GM23338 (cell line): Measurements from ENCODE around the gene SLC40A1. TPM values are rescaled to one million over a fixed set of nuclear protein-coding genes. Genes with fewer than 3 reads are reported as not detected.

Experiments used
- ATAC-seq: fragments of 200-7000 bp; cut with Tn5 transposase; 3 replicates; pipeline ENCODE4 v1.9.1; 2020
- DNase-seq: peaks from one replicate; pipeline ENCODE4 v3.0.0-alpha.2; 2015; ENCODE audit warnings: low spot score
- H2AFZ ChIP-seq: fragments of 200-600 bp; sonication (generic); 2 replicates; pipeline ENCODE4 v1.8.0; 2016; ENCODE audit warnings: antibody characterized with exemption, mild to moderate bottlenecking, moderate library complexity
- H3F3A ChIP-seq: fragments of 200-600 bp; sonication (generic); replicated peaks from 2 replicates; pipeline ENCODE4 v1.8.0; 2017; ENCODE audit warnings: antibody characterized with exemption, mixed run types, low read depth
- H3K27ac ChIP-seq: fragments of 200-600 bp; sonication (generic); 2 replicates; pipeline ENCODE4 v1.6.1; 2016; ENCODE audit warnings: low read depth
- H3K27me3 ChIP-seq: fragments of 200-600 bp; sonication (generic); 2 replicates; pipeline ENCODE4 v1.8.0; 2016; ENCODE audit warnings: mild to moderate bottlenecking, mixed run types, moderate library complexity; ENCODE audit not compliant: insufficient read depth
- H3K36me3 ChIP-seq: fragments of 200-600 bp; sonication (generic); 2 replicates; pipeline ENCODE4 v1.8.0; 2016; ENCODE audit warnings: mild to moderate bottlenecking; ENCODE audit not compliant: insufficient read depth
- H3K4me1 ChIP-seq: fragments of 200-600 bp; sonication (generic); 2 replicates; pipeline ENCODE4 v1.8.0; 2016; ENCODE audit warnings: mild to moderate bottlenecking, moderate library complexity; ENCODE audit not compliant: insufficient read depth
- H3K4me2 ChIP-seq: fragments of 200-600 bp; sonication (generic); 2 replicates; pipeline ENCODE4 v1.7.1; 2017; ENCODE audit warnings: mixed run types
- H3K4me3 ChIP-seq: fragments of 200-600 bp; sonication (generic); 2 replicates; pipeline ENCODE4 v1.6.1; 2016; ENCODE audit warnings: mixed run types
- H3K79me2 ChIP-seq: fragments of 200-600 bp; sonication (generic); replicated peaks from 2 replicates; pipeline ENCODE4 v1.8.0; 2017; ENCODE audit warnings: mild to moderate bottlenecking; ENCODE audit not compliant: insufficient read depth
- H3K9me2 ChIP-seq: fragments of 200-600 bp; sonication (generic); 2 replicates; pipeline ENCODE4 v1.8.0; 2017; ENCODE audit not compliant: insufficient read depth
- H4K20me1 ChIP-seq: fragments of 200-600 bp; sonication (generic); replicated peaks from 2 replicates; pipeline ENCODE4 v1.8.0; 2017; ENCODE audit warnings: mild to moderate bottlenecking; ENCODE audit not compliant: insufficient read depth
- H3K27ac Mint-ChIP-seq: 2 replicates; pipeline ENCODE4 v1.8.0; 2020; ENCODE audit warnings: inconsistent platforms, mild to moderate bottlenecking, moderate library complexity, mixed read lengths
- H3K27me3 Mint-ChIP-seq: 3 replicates; pipeline ENCODE4 v1.8.0; 2022; ENCODE audit warnings: low read depth, mild to moderate bottlenecking, moderate library complexity, mixed read lengths, inconsistent platforms; ENCODE audit not compliant: insufficient read depth, poor library complexity
- H3K36me3 Mint-ChIP-seq: 3 replicates; pipeline ENCODE4 v1.8.0; 2021; ENCODE audit warnings: low read depth, mild to moderate bottlenecking, inconsistent platforms, moderate library complexity, mixed read lengths
- H3K4me1 Mint-ChIP-seq: 3 replicates; pipeline ENCODE4 v1.8.0; 2020; ENCODE audit warnings: mild to moderate bottlenecking, inconsistent platforms, mixed read lengths
- H3K4me3 Mint-ChIP-seq: 3 replicates; pipeline ENCODE4 v1.8.0; 2021; ENCODE audit warnings: moderate library complexity, mild to moderate bottlenecking, inconsistent platforms, mixed read lengths
- H3K9me3 Mint-ChIP-seq: 3 replicates; pipeline ENCODE4 v1.8.0; 2020; ENCODE audit warnings: moderate library complexity, mild to moderate bottlenecking, inconsistent platforms, mixed read lengths
- CREB1 ChIP-seq: fragments of 250-450 bp; sonication (Bioruptor Pico); IDR thresholded peaks from 2 replicates; pipeline ENCODE4 v1.5.0; 2020; ENCODE audit warnings: low read depth, mild to moderate bottlenecking, moderate library complexity
- CTCF ChIP-seq, 2 experiments: fragments of 200-600 bp in 1 of 2; sonication (generic) in 1 of 2; conservative IDR thresholded peaks; 2 replicates each; pipeline versions ENCODE4 v1.5.1 to v1.6.1; 2016 to 2017; ENCODE audit warnings: antibody characterized with exemption in 2 of 2, low read depth in 2 of 2, mild to moderate bottlenecking in 2 of 2, moderate library complexity in 1 of 2
- ETS1 ChIP-seq: IDR thresholded peaks from 2 replicates; pipeline ENCODE4 v1.6.1; 2016; ENCODE audit warnings: antibody characterized with exemption
- EZH2 ChIP-seq: fragments of 200-600 bp; sonication (generic); IDR thresholded peaks from one replicate; pipeline ENCODE4 v1.8.0; 2017; ENCODE audit warnings: antibody characterized with exemption, mild to moderate bottlenecking, low read depth; ENCODE audit not compliant: unreplicated experiment
- EZH2phosphoT487 ChIP-seq: fragments of 200-600 bp; sonication (generic); IDR thresholded peaks from one replicate; pipeline ENCODE4 v1.8.1; 2018; ENCODE audit warnings: antibody characterized with exemption; ENCODE audit not compliant: unreplicated experiment
- JUNB ChIP-seq: IDR thresholded peaks from one replicate; pipeline ENCODE4 v1.6.1; 2016; ENCODE audit warnings: antibody characterized with exemption; ENCODE audit not compliant: unreplicated experiment
- NANOG ChIP-seq: IDR thresholded peaks from 2 replicates; pipeline ENCODE4 v1.6.1; 2016; ENCODE audit warnings: antibody characterized with exemption, borderline replicate concordance
- POLR2AphosphoS5 ChIP-seq: IDR thresholded peaks from 2 replicates; pipeline ENCODE4 v1.6.1; 2016; ENCODE audit warnings: antibody characterized with exemption, low read depth
- REST ChIP-seq: IDR thresholded peaks from one replicate; pipeline ENCODE4 v1.6.1; 2018; ENCODE audit warnings: antibody characterized with exemption; ENCODE audit not compliant: unreplicated experiment
- STAT1 ChIP-seq: IDR thresholded peaks from one replicate; pipeline ENCODE4 v1.6.1; 2016; ENCODE audit warnings: antibody characterized with exemption; ENCODE audit not compliant: unreplicated experiment
- ZNF114 ChIP-seq: fragments of 250-450 bp; sonication (Bioruptor Pico); IDR thresholded peaks from 2 replicates; pipeline ENCODE4 v1.5.0; 2020; ENCODE audit warnings: mild to moderate bottlenecking, moderate library complexity
- ZNF331 ChIP-seq: fragments of 250-450 bp; sonication (Bioruptor Pico); IDR thresholded peaks from 2 replicates; pipeline ENCODE4 v1.5.0; 2020; ENCODE audit warnings: low read depth, mild to moderate bottlenecking, moderate library complexity
- ZNF462 ChIP-seq: fragments of 250-450 bp; sonication (Bioruptor Pico); IDR thresholded peaks from 2 replicates; pipeline ENCODE4 v1.5.0; 2020; ENCODE audit warnings: mild to moderate bottlenecking, moderate library complexity
- polyA plus RNA-seq: library from polyadenylated mRNA; unstranded; fragments of >200 nt; fragmentation: Nextera tagmentation; extraction: Ambion mirVana; gene quantifications from 2 replicates; pipeline ENCODE4 v1.2.1, GENCODE V29; 2016
- total RNA-seq: library from RNA; depleted of rRNA; stranded (reverse); fragments of >200 nt; shearing (Covaris generic); gene quantifications from 2 replicates; pipeline ENCODE4 v1.2.3, GENCODE V29; 2014

Gene SLC40A1
- total and polyA plus RNA-seq, 2 experiments from 2014 or later = 0.08 TPM; not detected in 1

- ATAC-seq = no peak
- H3K9me3 Mint-ChIP-seq = no peaks in the 10 kb centered on the region
- no peaks in the 10 kb centered on the region for H3K27me3 ChIP-seq
Observed at GRCh38 chr2:189608795-189609422, 28.3 kb upstream of the SLC40A1 start.

More at GRCh38 chr2:189608795-189609422, 28.3 kb upstream of the SLC40A1 start:
- H3K4me3 Mint-ChIP-seq = no peak overlapping the region
- Histone ChIP-seq H3K4me3 (no peak overlapping the region), H3K9me2 (no peaks in the 10 kb centered on the region), H3K36me3 (no peaks in the 10 kb centered on the region), H2AFZ (no peak overlapping the region), H4K20me1 (no peaks in the 10 kb centered on the region), H3F3A (no peaks in the 10 kb centered on the region), H3K27ac (no peak overlapping the region), H3K79me2 (no peaks in the 10 kb centered on the region), H3K4me2 (no peak overlapping the region), H3K4me1 (no peaks in the 10 kb centered on the region)
- H3K27ac Mint-ChIP-seq = no peak overlapping the region
- no peaks in the 10 kb centered on the region for H3K36me3 Mint-ChIP-seq
- H3K4me1 Mint-ChIP-seq = peaks cover 5% of the 10 kb centered on the region; the same call in 1 of the 3 replicates
- peaks cover 3% of the 10 kb centered on the region for H3K27me3 Mint-ChIP-seq
- TF ChIP-seq POLR2AphosphoS5 = no peak
- no peak for TF ChIP-seq ZNF331
- no peak for TF ChIP-seq STAT1
- no peak for TF ChIP-seq ETS1
- TF ChIP-seq CTCF (conservative IDR thresholded peaks at IDR 0.05; ENCODE audit: low read depth in 2 of 2) = no peak
- TF ChIP-seq ZNF114 = no peak
- no peak for TF ChIP-seq REST
- no peak for TF ChIP-seq CREB1 (CRISPR knock-in tag)
- no peak for TF ChIP-seq JUNB
- TF ChIP-seq ZNF462 (CRISPR knock-in tag) = no peak
- TF ChIP-seq NANOG = no peak
- TF ChIP-seq EZH2 = no peak
- no peak for TF ChIP-seq EZH2phosphoT487
- DNase-seq = no peak
